ENCODE data around the gene PROSER3. TPM values are rescaled to one million over a fixed set of nuclear protein-coding genes. Genes with fewer than 3 reads are reported as not detected.

PROSER3 gene
- total and polyA plus RNA-seq, 2 donors (not counting 3 experiments of a cell fraction or from before 2014, with no cell fraction given): 18.3 to 28.3 TPM

- Histone ChIP-seq H3K9ac (replicated peaks; ENCODE audit: extremely low read depth, insufficient read depth, low read length) (no peak overlapping the region), H4K20me1 (replicated peaks; ENCODE audit: control insufficient read depth, extremely low read depth, insufficient read depth, low read length) (no peaks in the 10 kb centered on the region), H3K4me1 (ENCODE audit: control insufficient read depth, extremely low read depth, insufficient read depth, low read length) (no peaks in the 10 kb centered on the region), H3K79me2 (ENCODE audit: control insufficient read depth, insufficient read depth, low read length) (no peaks in the 10 kb centered on the region), H3K36me3 (ENCODE audit: control insufficient read depth in 2 of 2, extremely low read depth in 1 of 2, insufficient read depth in 2 of 2, low read length in 2 of 2) (peaks cover 3 to 6% of the 10 kb centered on the region in 2 experiments), H3K9me3 (replicated peaks; ENCODE audit: control insufficient read depth, insufficient read depth, low read length) (no peaks in the 10 kb centered on the region), H3K4me2 (ENCODE audit: insufficient read depth, low read length) (no peak overlapping the region), H3K27ac (ENCODE audit: insufficient read depth, low read depth, low read length) (no peak overlapping the region), H3K27me3 (ENCODE audit: control insufficient read depth in 2 of 2, insufficient read depth in 2 of 2, low read length in 2 of 2) (no peaks in the 10 kb centered on the region), H3K4me3 (replicated peaks in 1 of 3; ENCODE audit: insufficient read depth in 1 of 3, low read depth in 1 of 3, low read length in 3 of 3) (no peak overlapping the region), H3K9me1 (replicated peaks; ENCODE audit: control insufficient read depth, extremely low read depth, insufficient read depth, low read length) (no peaks in the 10 kb centered on the region), H2AFZ (ENCODE audit: low read depth, low read length) (no peak overlapping the region)
- POLR2A ChIA-PET: no interaction called here
- CTCF ChIA-PET: interaction anchor here (1.1 to 1.2 kb wide), 2 partner anchors 19 to 115 kb away, joined by 3 read pairs; partner anchors contain the start of gene LIN37
- TF ChIP-seq POLR2AphosphoS5 (IDR thresholded peaks at IDR 0.05; ENCODE audit: insufficient read depth, low read depth, low read length) (no peak), EZH2 (IDR thresholded peaks at IDR 0.05; ENCODE audit: borderline replicate concordance, low read depth, low read length, severe bottlenecking) (no peak), MAX (IDR thresholded peaks at IDR 0.05; ENCODE audit: insufficient read depth, insufficient read length) (no peak), POLR2A (IDR thresholded peaks at IDR 0.05; ENCODE audit: low read depth, low read length) (no peak), CTCF (IDR thresholded peaks at IDR 0.05; ENCODE audit: extremely low read depth in 1 of 2, insufficient read depth in 1 of 2, low read depth in 1 of 2, low read length in 2 of 2) (no peak), GATA2 (IDR thresholded peaks at IDR 0.05; ENCODE audit: insufficient read depth, insufficient read length, low read depth, low read length) (no peak), MYC (IDR thresholded peaks at IDR 0.05; ENCODE audit: low read depth, low read length) (no peak), JUN (IDR thresholded peaks at IDR 0.05; ENCODE audit: borderline replicate concordance, insufficient read depth, insufficient read length, low read depth) (no peak)
- FAIRE-seq: no peak
- no TSS peak for BruUV-seq (replicated peaks)
- dilution Hi-C loops (cut with MboI; ENCODE audit: extremely low pct_ligation_motif_present, low sequenced_read_pairs) (no loop called here), intact Hi-C loops (cut with micrococcal nuclease) (no loop called here)
- DNase-seq (ENCODE audit: low read depth, low spot score): no peak
These were observed 9.5 kb downstream of the PROSER3 start for GRCh38 chr19:35767288-35768081.
